Measurements from ENCODE around the gene STAU1.
"Not testable (repeated sequence)": the region's sequence is repeated elsewhere in the genome, so short reads cannot be mapped to it uniquely, and the experiment has no call there.

Gene STAU1

GRCh38 chr20:49123982-49124381 lies 64.2 kb downstream of the STAU1 start:
- no peak for DNase-seq

DNA sequence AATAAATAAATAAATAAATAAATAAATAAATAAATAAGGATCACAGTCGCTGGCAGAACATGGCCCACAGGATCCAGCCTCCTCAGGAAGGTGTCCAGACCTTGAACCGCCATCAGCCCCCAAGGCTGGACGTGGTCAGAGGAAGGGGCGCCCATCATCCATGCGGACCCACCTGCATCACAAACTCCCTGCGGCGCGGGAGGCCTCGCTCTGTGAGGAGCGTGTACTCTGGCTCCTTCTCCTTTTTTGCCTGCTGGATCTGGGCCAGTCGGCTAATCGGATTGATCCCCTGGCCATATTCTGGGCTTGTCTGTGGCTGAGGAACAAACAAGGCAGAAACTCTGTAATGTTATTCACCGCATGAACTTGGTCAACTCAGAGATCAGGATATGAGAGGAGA lies 65.2 kb downstream of the STAU1 start:
- DNase-seq = no peak

DNA sequence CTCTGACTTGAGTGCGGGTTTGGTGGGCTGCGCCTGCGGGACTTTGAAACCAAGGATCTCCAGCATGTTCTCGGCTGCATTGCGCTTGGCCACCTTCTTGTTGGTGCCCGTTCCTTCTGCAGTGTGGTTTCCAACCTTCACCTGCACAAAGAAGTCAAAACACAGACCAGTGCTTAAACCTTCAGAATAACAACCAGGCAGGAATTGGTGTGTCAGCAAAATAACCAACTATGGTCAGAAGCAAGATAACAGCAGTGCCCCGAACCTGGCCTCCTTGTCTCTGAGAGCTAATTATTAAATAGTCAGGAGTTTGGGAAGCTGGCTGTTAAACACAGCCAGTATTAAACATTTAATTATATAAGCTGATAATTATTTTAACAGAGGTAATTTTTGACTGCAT lies 68.1 kb downstream of the STAU1 start:
- DNase-seq = no peak

- no peak for DNase-seq
Measured at GRCh38 chr20:49118307-49118706, 69.8 kb downstream of the STAU1 start.

DNA sequence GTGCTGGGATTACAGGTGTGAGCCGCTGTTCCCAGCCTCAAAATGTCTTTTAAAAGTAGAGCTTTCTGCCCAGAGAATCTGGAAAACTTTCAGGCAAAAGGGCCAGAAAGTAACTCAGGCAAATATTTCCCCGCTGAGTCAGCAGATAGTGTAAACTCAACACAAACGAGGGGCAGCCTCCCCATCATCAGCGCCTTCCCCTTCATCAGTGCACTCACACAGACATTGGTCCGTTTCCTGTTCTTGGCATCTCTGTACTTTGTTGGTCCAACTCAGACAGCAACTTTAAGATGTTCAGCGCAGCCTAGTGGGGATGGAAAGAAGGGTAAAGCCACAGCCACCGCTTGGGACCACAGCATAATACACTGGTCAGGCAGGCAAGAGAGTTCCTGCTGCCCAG lies 72.6 kb downstream of the STAU1 start:
- DNase-seq = no peak

- DNase-seq = no peak
Measured at GRCh38 chr20:49112596-49113274, 75.4 kb downstream of the STAU1 start.

- DNase-seq = no peak
Measured at GRCh38 chr20:49110767-49111694, 77.1 kb downstream of the STAU1 start.

DNA sequence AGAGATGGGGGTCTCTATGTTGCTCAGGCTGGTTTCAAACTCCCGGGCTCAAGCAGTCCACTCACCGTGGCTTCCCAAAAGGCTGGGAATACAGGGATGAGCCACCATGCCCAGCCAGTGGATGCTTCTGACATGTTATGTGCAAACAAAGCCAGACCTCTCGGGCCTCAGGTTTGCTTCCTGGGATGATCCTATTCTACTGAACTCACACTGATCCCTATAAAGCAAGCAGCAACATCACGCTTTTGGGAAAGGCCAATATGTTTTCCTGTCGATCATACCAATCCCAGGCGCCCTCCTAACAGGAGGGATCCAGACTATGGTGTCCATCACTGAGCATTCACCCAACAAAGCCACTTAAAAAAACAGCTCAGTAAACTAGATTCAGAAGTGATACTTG lies 81.8 kb downstream of the STAU1 start:
- no peak for DNase-seq

DNA sequence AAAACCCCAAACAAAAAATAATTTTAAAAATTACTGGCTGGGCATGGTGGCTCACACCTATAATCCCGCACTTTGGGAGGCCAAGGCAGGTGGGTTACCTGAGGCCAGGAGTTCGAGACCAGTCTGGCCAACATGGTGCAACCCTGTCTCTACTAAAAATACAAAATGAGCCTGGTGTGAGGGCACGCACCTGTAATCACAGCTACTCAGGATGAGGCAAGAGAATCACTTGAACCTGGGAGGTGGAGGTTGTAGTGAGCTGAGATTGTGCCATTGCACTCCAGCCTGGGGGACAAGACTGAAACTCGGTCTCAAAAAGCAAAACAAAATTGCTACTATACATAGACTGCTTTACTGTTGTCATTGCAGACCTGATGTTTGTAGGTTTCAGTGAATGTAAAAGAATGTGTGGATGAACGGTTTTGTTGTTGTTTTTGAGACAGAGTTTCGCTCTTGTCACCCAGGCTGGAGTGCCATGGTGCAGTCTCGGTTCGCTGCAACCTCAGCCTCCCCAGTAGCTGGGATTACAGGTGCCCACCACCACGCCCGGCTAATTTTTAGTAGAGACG lies 83.1 kb downstream of the STAU1 start:
- not testable (repeated sequence) for DNase-seq

DNA sequence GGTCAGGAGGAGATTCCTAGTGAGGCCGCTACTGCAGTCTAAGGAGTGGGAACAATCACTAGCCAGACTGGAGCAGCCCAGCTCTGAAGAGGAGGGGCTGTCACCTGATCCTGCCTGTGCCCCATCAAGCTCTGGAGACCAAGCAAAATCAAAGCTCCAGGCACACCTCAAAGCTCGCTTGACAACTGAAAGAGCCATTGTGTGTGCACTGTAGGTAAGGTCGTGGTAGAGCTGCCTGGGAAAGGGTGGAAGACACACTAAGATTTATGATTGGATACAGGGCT lies 83.8 kb downstream of the STAU1 start:
- DNase-seq = no peak

- no peak for DNase-seq
Measured at GRCh38 chr20:49103647-49104364, 84.3 kb downstream of the STAU1 start.

DNA sequence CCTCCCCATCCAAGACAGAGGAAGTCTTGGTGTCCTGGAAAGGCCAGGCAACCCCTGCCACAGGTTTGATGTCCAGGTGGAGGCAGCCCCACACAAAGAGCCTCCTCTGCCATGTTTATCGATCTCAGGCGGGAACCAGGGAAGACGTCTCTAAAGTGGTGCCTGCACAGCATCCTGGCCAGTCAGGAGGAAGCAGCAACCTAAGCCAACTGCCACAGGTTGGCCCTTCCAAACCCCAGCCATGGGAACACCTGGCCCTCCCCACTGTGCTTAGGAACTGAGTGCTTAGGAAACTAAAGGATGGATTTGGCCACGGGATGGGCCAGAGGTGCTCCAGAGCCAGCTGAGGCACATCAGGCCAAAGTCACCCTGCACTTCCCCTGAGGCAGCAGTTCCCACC lies 85.1 kb downstream of the STAU1 start:
- no peak for DNase-seq

DNA sequence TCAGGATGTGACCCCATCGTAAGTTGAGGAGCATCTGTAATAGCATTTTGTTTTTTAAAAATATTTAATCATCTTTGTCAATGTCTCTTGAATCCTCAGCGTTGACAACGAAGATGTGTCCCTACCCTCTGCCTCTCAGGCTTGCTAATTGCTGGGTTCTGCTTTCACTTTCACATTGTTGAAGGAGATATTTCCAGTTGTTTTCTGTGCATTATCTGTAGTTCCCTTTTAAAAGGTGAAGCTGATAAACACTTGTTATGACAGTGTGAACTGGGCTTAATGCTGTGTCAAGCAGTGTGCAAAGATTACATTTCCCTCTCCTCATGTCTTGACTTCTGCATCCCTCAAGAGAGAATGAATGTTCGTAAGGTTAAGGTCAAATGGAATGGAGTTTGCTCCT lies 87.2 kb downstream of the STAU1 start:
- DNase-seq = no peak

GRCh38 chr20:49100292-49100691 lies 87.8 kb downstream of the STAU1 start:
- DNase-seq = not testable (repeated sequence)

- DNase-seq = no peak
Measured at GRCh38 chr20:49099011-49099410, 89.1 kb downstream of the STAU1 start.

- DNase-seq = no peak
Measured at GRCh38 chr20:49098136-49098535, 90.0 kb downstream of the STAU1 start.

GRCh38 chr20:49097159-49097558 lies 91.0 kb downstream of the STAU1 start:
- DNase-seq = no peak

GRCh38 chr20:49096203-49096730 lies 91.9 kb downstream of the STAU1 start:
- no peak for DNase-seq

DNA sequence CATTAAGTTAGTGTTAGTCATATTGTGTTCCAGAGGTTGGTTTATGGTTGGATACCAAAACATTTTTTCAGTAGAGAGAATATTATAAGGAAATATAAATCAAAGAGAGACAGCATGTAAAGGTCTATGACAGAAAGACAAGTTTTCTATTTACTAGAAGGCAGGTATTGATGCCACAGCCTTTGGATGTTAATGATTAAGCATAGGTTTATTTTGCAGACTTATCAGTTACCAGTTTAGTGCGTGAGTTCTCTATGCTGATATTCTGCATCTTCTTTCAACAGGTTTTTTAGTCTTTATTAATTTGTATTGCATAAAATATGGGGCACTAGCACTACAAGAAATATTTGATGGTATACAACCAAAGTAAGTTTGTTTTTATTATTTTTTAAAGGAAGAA lies 96.4 kb downstream of the STAU1 start:
- no peak for DNase-seq

DNA sequence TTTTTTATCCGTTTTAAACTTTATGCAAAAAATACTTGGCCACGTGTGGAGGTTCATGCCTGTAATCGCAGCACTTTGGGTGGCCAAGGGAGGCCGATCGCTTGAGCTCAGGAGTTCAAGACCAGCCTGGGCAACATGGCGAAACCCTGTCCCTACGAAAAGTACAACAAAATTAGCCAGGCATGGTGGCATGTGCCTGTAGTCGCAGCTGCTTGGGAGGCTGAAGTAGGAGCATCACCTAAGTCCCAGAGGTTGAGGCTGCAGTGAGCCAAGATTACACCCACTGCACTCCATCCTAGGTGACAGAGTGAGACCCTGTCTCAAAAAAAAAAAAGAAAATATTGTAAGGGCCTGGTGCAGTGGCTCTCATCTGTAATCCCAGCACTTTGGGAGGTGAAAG lies 97.0 kb downstream of the STAU1 start:
- no peak for DNase-seq

DNA sequence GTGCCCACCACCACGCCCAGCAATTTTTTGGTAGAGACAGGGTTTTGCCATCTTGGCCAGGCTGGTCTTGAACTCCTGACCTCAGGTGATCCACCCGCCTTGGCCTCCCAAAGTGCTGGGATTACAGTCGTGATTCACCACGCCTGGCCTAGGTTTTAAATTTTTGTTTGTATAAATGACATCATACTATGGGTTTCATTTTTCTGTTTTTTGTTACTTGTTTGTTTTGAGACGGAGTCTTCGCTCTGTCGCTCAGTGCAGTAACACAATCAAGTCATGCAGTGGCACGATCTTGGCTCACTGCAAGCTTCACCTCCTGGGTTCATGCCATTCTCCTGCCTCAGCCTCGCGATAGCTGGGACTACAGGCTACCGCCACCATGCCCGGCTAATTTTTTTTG lies 105.8 kb downstream of the STAU1 start:
- not testable (repeated sequence) for DNase-seq

DNA sequence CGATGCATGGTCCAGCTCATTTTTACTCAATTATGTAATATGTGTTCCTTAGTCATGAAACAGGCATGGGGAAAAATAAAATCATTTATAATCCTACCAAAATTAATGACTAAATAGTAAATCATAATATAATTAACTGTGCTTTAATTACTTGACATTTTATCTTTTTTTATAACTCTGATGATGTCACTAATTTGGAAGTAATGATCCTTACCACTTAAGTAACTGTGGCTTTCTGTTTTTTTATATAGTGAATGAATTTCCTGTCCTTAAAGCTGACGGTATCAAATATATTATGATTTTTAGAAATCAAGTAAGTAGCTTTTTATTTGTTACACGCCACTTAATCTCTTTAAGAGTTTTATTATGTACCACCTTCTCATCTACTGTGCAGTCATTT lies 109.8 kb downstream of the STAU1 start:
- DNase-seq = no peak

All from anterior cingulate cortex (tissue), 58 donors.